Parathyroid adenoma (tissue), 2 donors: Measurements from ENCODE around the gene POLR3H.

Experiments used
- H2AFZ ChIP-seq: fragments of 300-600 bp; sonication (generic); one replicate; pipeline ENCODE4 v1.7.0; 2017; ENCODE audit warnings: antibody characterized with exemption, mild to moderate bottlenecking
- H3K27ac ChIP-seq: fragments of 300-600 bp; sonication (generic); one replicate; pipeline ENCODE4 v1.7.0; 2017
- H3K27me3 ChIP-seq: fragments of 300-600 bp; sonication (generic); one replicate; pipeline ENCODE4 v1.7.0; 2017; ENCODE audit warnings: low read length; ENCODE audit not compliant: control insufficient read depth, insufficient read depth
- H3K36me3 ChIP-seq: fragments of 300-600 bp; sonication (generic); one replicate; pipeline ENCODE4 v1.7.0; 2017; ENCODE audit warnings: low read length; ENCODE audit not compliant: control insufficient read depth, insufficient read depth
- H3K4me1 ChIP-seq: fragments of 300-600 bp; sonication (generic); one replicate; pipeline ENCODE4 v1.7.0; 2017; ENCODE audit warnings: control low read depth
- H3K4me2 ChIP-seq: fragments of 300-600 bp; sonication (generic); one replicate; pipeline ENCODE4 v1.7.0; 2017; ENCODE audit warnings: low read length
- H3K4me3 ChIP-seq: fragments of 300-600 bp; sonication (generic); one replicate; pipeline ENCODE4 v1.7.0; 2017; ENCODE audit warnings: low read depth, low read length
- H3K79me2 ChIP-seq: fragments of 300-600 bp; sonication (generic); one replicate; pipeline ENCODE4 v1.7.0; 2017; ENCODE audit warnings: control low read depth
- H3K9ac ChIP-seq: fragments of 300-600 bp; sonication (generic); one replicate; pipeline ENCODE4 v1.7.0; 2017; ENCODE audit warnings: mild to moderate bottlenecking
- H3K9me3 ChIP-seq: fragments of 300-600 bp; sonication (generic); one replicate; pipeline ENCODE4 v1.7.0; 2017; ENCODE audit warnings: low read length; ENCODE audit not compliant: control insufficient read depth
- TF ChIP-seq, protein P1 (sequence below): fragments of 300-600 bp; sonication (generic); IDR thresholded peaks from one replicate; pipeline ENCODE4 v1.7.0; 2017; ENCODE audit warnings: antibody characterized with exemption, mild to moderate bottlenecking
- donor health status: primary hyperparathyroidism.

The POLR3H gene

DNA sequence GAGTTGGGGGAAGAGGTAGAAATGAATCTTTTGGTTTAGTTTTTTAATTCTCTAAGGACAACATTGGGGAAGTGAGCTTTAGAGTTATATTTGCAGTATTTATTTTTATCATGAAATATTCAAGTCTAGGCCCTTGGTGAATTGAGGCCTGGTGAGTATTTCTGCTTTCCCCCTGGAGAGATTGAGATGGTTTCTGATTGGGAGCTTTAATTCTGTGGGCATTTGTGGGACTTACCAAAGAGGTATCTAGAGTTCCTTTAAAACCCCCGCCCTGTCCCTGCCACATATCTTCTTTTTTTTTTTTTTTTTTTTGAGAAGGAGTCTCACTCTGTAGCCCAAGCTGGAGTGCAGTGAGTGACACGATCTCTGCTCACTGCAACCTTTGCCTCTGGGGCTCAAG, 65.8 kb downstream of the POLR3H start:
- H3K79me2 ChIP-seq, result peaks cover 78% of the 10 kb centered on the region
- H3K4me1 ChIP-seq, result peaks cover 15% of the 10 kb centered on the region
- no peak overlapping the region for H3K27ac ChIP-seq
- H2AFZ ChIP-seq, result no peak overlapping the region
- H3K9me3 ChIP-seq, result no peaks in the 10 kb centered on the region
- TF ChIP-seq, protein P1, sequence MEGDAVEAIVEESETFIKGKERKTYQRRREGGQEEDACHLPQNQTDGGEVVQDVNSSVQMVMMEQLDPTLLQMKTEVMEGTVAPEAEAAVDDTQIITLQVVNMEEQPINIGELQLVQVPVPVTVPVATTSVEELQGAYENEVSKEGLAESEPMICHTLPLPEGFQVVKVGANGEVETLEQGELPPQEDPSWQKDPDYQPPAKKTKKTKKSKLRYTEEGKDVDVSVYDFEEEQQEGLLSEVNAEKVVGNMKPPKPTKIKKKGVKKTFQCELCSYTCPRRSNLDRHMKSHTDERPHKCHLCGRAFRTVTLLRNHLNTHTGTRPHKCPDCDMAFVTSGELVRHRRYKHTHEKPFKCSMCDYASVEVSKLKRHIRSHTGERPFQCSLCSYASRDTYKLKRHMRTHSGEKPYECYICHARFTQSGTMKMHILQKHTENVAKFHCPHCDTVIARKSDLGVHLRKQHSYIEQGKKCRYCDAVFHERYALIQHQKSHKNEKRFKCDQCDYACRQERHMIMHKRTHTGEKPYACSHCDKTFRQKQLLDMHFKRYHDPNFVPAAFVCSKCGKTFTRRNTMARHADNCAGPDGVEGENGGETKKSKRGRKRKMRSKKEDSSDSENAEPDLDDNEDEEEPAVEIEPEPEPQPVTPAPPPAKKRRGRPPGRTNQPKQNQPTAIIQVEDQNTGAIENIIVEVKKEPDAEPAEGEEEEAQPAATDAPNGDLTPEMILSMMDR, result no peak
- H3K27me3 ChIP-seq, result no peaks in the 10 kb centered on the region
- H3K9ac ChIP-seq, result no peak overlapping the region
- H3K4me2 ChIP-seq, result no peak overlapping the region
- no peaks in the 10 kb centered on the region for H3K36me3 ChIP-seq
- H3K4me3 ChIP-seq, result no peak overlapping the region
